ENCODE data around the gene KCNJ15. TPM values are rescaled to one million over a fixed set of nuclear protein-coding genes. Genes with fewer than 3 reads are reported as not detected.

KCNJ15 gene
- total RNA-seq (1.1 TPM), polyA plus RNA-seq (1.3 TPM)
- long read RNA-seq, donor 1, result 0 reads
- long read RNA-seq, donor 2, result 0 reads
- long read RNA-seq, donor 3, result 0 reads
- long read RNA-seq, donor 4, result 0 reads
- long read RNA-seq, donor 5, full-length matches to known transcripts, result 6 of 6 reads
- long read RNA-seq, donor 5, partial matches to known transcripts, result 0 of 6 reads
- long read RNA-seq, donor 5, other reads (novel, unspliced or antisense), result 0 of 6 reads
- long read RNA-seq, donor 6, result 0 reads
- long read RNA-seq, donor 7, result 0 reads
- long read RNA-seq, donor 8, result 0 reads
- long read RNA-seq, donor 9, result 0 reads
- long read RNA-seq, donor 10, result 0 reads

- Histone ChIP-seq H3K27me3 (ENCODE audit: control insufficient read depth in 2 of 2, insufficient read depth in 1 of 2, low read length in 1 of 2) (peaks cover 0 to 2% of the 10 kb centered on the region in 2 donors), H3K36me3 (ENCODE audit: control insufficient read depth in 2 of 2, insufficient read depth in 2 of 2, low read length in 1 of 2) (no peaks in the 10 kb centered on the region), H3K9me3 (ENCODE audit: control insufficient read depth in 2 of 2, insufficient read depth in 1 of 2, low read length in 1 of 2) (no peaks in the 10 kb centered on the region), H3K27ac (ENCODE audit: low read depth in 1 of 2, low read length in 1 of 2) (no peak within 1 kb of the TSS), H3K4me3 (ENCODE audit: low read length in 2 of 2) (no peak within 1 kb of the TSS), H3K4me1 (ENCODE audit: control insufficient read depth in 2 of 2, insufficient read depth in 2 of 2, low read length in 2 of 2) (no peaks in the 10 kb centered on the region)
- no peak for DNase-seq (ENCODE audit: low read depth in 6 of 9, low spot score in 9 of 9)
- 83% methylated on average over 5 of the region's 5 CpGs for WGBS
Measured at GRCh38 chr21:38256599-38257302, at the start of gene KCNJ15. KCNJ15 (plus strand) TSS chr21:38256991; CDS start chr21:38299262, 42,271 bp downstream.

DNA sequence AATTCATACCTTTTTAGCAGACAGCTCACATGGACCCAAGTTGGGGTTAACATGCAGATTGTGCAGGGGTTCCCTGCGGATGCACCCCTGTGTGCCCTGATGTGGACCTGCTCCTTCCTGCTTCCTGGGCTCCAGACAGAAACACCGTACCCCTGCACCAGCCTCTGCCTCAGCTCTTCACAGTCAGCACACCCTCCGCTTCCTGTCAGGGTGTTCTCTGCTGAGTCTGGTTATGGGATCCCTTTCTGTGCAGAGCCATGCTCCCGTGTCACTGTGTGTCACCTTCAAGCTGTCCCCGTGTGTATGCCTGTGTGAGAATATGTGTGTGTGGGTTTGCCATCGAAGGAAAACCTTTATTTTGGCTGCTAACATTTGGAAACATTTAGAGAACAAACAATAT is 48.7 kb upstream of the KCNJ15 start:
- peak in 1 of 9 donors; percentile 9 for DNase-seq (ENCODE audit: low read depth in 6 of 9, low spot score in 9 of 9)

DNA sequence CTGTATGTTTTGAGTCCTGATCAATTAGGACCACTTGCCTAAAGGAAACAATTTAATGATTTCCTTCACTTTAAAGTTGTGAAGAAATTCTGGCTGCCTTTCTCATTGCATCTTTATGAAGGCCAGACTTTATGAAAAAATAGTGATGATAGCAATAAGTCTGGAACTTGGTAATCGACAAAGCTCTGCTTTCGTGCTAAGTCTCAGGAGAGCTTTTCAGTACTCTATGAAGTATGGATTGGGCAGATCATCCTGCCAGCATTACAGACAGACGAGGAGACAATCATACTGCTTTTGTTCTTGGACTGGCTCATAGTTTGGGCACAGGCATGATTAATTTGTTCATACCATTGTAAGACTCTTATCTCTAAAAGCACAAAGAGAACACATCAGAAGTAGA is 45.5 kb upstream of the KCNJ15 start:
- Histone ChIP-seq H3K4me1 (ENCODE audit: control insufficient read depth in 2 of 2, insufficient read depth in 2 of 2, low read length in 2 of 2) (no peaks in the 10 kb centered on the region), H3K27me3 (ENCODE audit: control insufficient read depth in 2 of 2, insufficient read depth in 1 of 2, low read length in 1 of 2) (peaks cover 0 to 3% of the 10 kb centered on the region in 2 donors), H3K9me3 (ENCODE audit: control insufficient read depth in 2 of 2, insufficient read depth in 1 of 2, low read length in 1 of 2) (no peaks in the 10 kb centered on the region), H3K36me3 (ENCODE audit: control insufficient read depth in 2 of 2, insufficient read depth in 2 of 2, low read length in 1 of 2) (no peaks in the 10 kb centered on the region), H3K27ac (ENCODE audit: low read depth in 1 of 2, low read length in 1 of 2) (no peak overlapping the region), H3K4me3 (ENCODE audit: low read length in 2 of 2) (no peak overlapping the region)
- WGBS, result 94% methylated on average over 3 of the region's 3 CpGs
- DNase-seq (ENCODE audit: low read depth in 6 of 9, low spot score in 9 of 9), result no peak

More for the DNA sequence above, 48.7 kb upstream of the KCNJ15 start:
- peaks cover 0 to 5% of the 10 kb centered on the region in 2 donors for H3K27me3 ChIP-seq (ENCODE audit: control insufficient read depth in 2 of 2, insufficient read depth in 1 of 2, low read length in 1 of 2)
- no peak overlapping the region for H3K4me3 ChIP-seq (ENCODE audit: low read length in 2 of 2)
- no peaks in the 10 kb centered on the region for H3K9me3 ChIP-seq (ENCODE audit: control insufficient read depth in 2 of 2, insufficient read depth in 1 of 2, low read length in 1 of 2)
- no peak overlapping the region for H3K27ac ChIP-seq (ENCODE audit: low read depth in 1 of 2, low read length in 1 of 2)
- no peaks in the 10 kb centered on the region for H3K4me1 ChIP-seq (ENCODE audit: control insufficient read depth in 2 of 2, insufficient read depth in 2 of 2, low read length in 2 of 2)
- no peaks in the 10 kb centered on the region for H3K36me3 ChIP-seq (ENCODE audit: control insufficient read depth in 2 of 2, insufficient read depth in 2 of 2, low read length in 1 of 2)
- WGBS, result 57% methylated on average over 6 of the region's 6 CpGs

DNA sequence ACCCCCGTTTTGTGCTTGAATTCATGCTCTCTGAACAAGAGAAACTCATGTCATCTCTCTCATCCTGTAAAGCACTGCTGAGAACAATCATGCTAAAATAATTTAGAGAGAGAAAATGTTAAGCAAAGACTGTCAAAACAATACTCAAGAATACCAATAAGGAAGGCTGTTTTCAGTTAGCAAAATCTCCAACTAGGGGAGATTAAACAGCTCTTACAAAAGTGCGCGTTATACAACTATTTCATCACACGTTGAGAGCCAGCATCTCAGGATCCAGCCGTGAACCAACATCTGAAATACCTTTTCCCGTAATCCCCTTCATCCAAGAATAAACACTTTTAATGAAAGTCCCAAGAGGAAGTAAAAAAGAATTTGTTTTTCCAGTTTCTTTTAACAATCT is 44.1 kb upstream of the KCNJ15 start:
- no peaks in the 10 kb centered on the region for H3K4me1 ChIP-seq (ENCODE audit: control insufficient read depth in 2 of 2, insufficient read depth in 2 of 2, low read length in 2 of 2)

DNA sequence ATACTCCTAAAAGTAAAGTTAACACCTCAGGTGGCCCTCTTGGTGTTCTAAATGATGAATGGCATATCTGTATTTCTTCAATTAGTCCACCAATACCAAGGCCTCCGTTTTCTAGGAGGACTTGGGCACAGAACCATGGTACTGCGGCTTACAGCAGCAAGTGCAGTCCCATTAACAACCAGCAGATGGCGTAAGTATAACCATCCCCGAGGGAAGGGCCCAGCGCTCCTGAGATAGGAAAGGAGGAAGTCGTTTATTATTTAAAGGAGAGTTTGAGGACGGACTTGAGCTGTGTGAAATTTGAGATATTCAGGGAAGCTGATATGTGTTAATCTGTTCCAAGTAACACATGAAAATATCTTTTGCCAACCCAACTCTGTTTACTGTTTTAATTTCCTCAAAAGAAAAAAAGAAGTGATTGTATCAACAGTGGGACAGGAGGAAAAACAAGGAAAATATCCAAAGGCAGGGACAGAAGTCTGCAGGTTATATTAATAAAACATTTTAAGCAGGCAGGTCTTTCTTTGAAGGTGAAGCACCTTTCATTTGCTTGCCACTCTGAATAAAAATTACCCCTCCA is 37.7 kb upstream of the KCNJ15 start:
- Histone ChIP-seq H3K27ac (ENCODE audit: low read depth in 1 of 2, low read length in 1 of 2) (no peak overlapping the region), H3K36me3 (ENCODE audit: control insufficient read depth in 2 of 2, insufficient read depth in 2 of 2, low read length in 1 of 2) (no peaks in the 10 kb centered on the region), H3K9me3 (ENCODE audit: control insufficient read depth in 2 of 2, insufficient read depth in 1 of 2, low read length in 1 of 2) (peaks cover 3% of the 10 kb centered on the region in 2 donors), H3K4me3 (ENCODE audit: low read length in 2 of 2) (no peak overlapping the region), H3K27me3 (ENCODE audit: control insufficient read depth in 2 of 2, insufficient read depth in 1 of 2, low read length in 1 of 2) (no peaks in the 10 kb centered on the region), H3K4me1 (ENCODE audit: control insufficient read depth in 2 of 2, insufficient read depth in 2 of 2, low read length in 2 of 2) (no peaks in the 10 kb centered on the region)
- 9% methylated on average over 7 of the region's 7 CpGs for WGBS
- DNase-seq (ENCODE audit: low read depth in 6 of 9, low spot score in 9 of 9), result peak; percentile 23 to 78 (median 49)

More for the DNA sequence above, 44.1 kb upstream of the KCNJ15 start:
- H3K36me3 ChIP-seq (ENCODE audit: control insufficient read depth in 2 of 2, insufficient read depth in 2 of 2, low read length in 1 of 2), result no peaks in the 10 kb centered on the region
- peaks cover 0 to 3% of the 10 kb centered on the region in 2 donors for H3K27me3 ChIP-seq (ENCODE audit: control insufficient read depth in 2 of 2, insufficient read depth in 1 of 2, low read length in 1 of 2)
- DNase-seq (ENCODE audit: low read depth in 6 of 9, low spot score in 9 of 9), result no peak
- 95% methylated on average over 6 of the region's 6 CpGs for WGBS
- no peak overlapping the region for H3K27ac ChIP-seq (ENCODE audit: low read depth in 1 of 2, low read length in 1 of 2)
- no peak overlapping the region for H3K4me3 ChIP-seq (ENCODE audit: low read length in 2 of 2)
- H3K9me3 ChIP-seq (ENCODE audit: control insufficient read depth in 2 of 2, insufficient read depth in 1 of 2, low read length in 1 of 2), result no peaks in the 10 kb centered on the region

- WGBS, result 95% methylated on average over 5 of the region's 5 CpGs
- no peak overlapping the region for H3K27ac ChIP-seq (ENCODE audit: low read depth in 1 of 2, low read length in 1 of 2)
- DNase-seq (ENCODE audit: low read depth in 6 of 9, low spot score in 9 of 9), result no peak
- H3K4me3 ChIP-seq (ENCODE audit: low read length in 2 of 2), result no peak overlapping the region
- no peaks in the 10 kb centered on the region for H3K36me3 ChIP-seq (ENCODE audit: control insufficient read depth in 2 of 2, insufficient read depth in 2 of 2, low read length in 1 of 2)
- peaks cover 3 to 6% of the 10 kb centered on the region in 2 donors for H3K9me3 ChIP-seq (ENCODE audit: control insufficient read depth in 2 of 2, insufficient read depth in 1 of 2, low read length in 1 of 2)
- no peaks in the 10 kb centered on the region for H3K4me1 ChIP-seq (ENCODE audit: control insufficient read depth in 2 of 2, insufficient read depth in 2 of 2, low read length in 2 of 2)
- no peaks in the 10 kb centered on the region for H3K27me3 ChIP-seq (ENCODE audit: control insufficient read depth in 2 of 2, insufficient read depth in 1 of 2, low read length in 1 of 2)
Measured at GRCh38 chr21:38220270-38220737, 36.5 kb upstream of the KCNJ15 start.

GRCh38 chr21:38221594-38221993 is 35.2 kb upstream of the KCNJ15 start:
- DNase-seq (ENCODE audit: low read depth in 6 of 9, low spot score in 9 of 9), result no peak
- Histone ChIP-seq H3K4me1 (ENCODE audit: control insufficient read depth in 2 of 2, insufficient read depth in 2 of 2, low read length in 2 of 2) (no peaks in the 10 kb centered on the region), H3K27ac (ENCODE audit: low read depth in 1 of 2, low read length in 1 of 2) (no peak overlapping the region), H3K27me3 (ENCODE audit: control insufficient read depth in 2 of 2, insufficient read depth in 1 of 2, low read length in 1 of 2) (no peaks in the 10 kb centered on the region), H3K36me3 (ENCODE audit: control insufficient read depth in 2 of 2, insufficient read depth in 2 of 2, low read length in 1 of 2) (no peaks in the 10 kb centered on the region), H3K4me3 (ENCODE audit: low read length in 2 of 2) (no peak overlapping the region), H3K9me3 (ENCODE audit: control insufficient read depth in 2 of 2, insufficient read depth in 1 of 2, low read length in 1 of 2) (peaks cover 5 to 14% of the 10 kb centered on the region in 2 donors)
- 99% methylated on average over 1 of the region's 1 CpG for WGBS

GRCh38 chr21:38223893-38224540 is 32.8 kb upstream of the KCNJ15 start:
- H3K9me3 ChIP-seq (ENCODE audit: control insufficient read depth in 2 of 2, insufficient read depth in 1 of 2, low read length in 1 of 2), result peaks cover 5 to 25% of the 10 kb centered on the region in 2 donors
- no peak overlapping the region for H3K4me3 ChIP-seq (ENCODE audit: low read length in 2 of 2)
- no peaks in the 10 kb centered on the region for H3K4me1 ChIP-seq (ENCODE audit: control insufficient read depth in 2 of 2, insufficient read depth in 2 of 2, low read length in 2 of 2)
- no peak overlapping the region for H3K27ac ChIP-seq (ENCODE audit: low read depth in 1 of 2, low read length in 1 of 2)
- H3K27me3 ChIP-seq (ENCODE audit: control insufficient read depth in 2 of 2, insufficient read depth in 1 of 2, low read length in 1 of 2), result no peaks in the 10 kb centered on the region
- 94% methylated on average over 6 of the region's 6 CpGs for WGBS
- no peaks in the 10 kb centered on the region for H3K36me3 ChIP-seq (ENCODE audit: control insufficient read depth in 2 of 2, insufficient read depth in 2 of 2, low read length in 1 of 2)
- DNase-seq (ENCODE audit: low read depth in 6 of 9, low spot score in 9 of 9), result peak in 1 of 9 donors; percentile 33

Data from thymus (tissue), 14 donors.